C4-2B (cell line): Measurements from ENCODE around the gene PRPF31.
"Not testable (repeated sequence)": the region's sequence is repeated elsewhere in the genome, so short reads cannot be mapped to it uniquely, and the experiment has no call there.

Experiments
- H3K27ac ChIP-seq: fragments of 450-650 bp; 2 replicates; pipeline ENCODE4 v1.5.1; 2017
- ZFX ChIP-seq: fragments of 450-650 bp; IDR thresholded peaks from 2 replicates; pipeline ENCODE4 v1.6.1; 2017
- TF ChIP-seq, protein P1 (sequence below): fragments of 450-650 bp; conservative IDR thresholded peaks from 2 replicates; pipeline ENCODE4 v1.5.1; 2017; ENCODE audit warnings: mild to moderate bottlenecking

Gene PRPF31

DNA sequence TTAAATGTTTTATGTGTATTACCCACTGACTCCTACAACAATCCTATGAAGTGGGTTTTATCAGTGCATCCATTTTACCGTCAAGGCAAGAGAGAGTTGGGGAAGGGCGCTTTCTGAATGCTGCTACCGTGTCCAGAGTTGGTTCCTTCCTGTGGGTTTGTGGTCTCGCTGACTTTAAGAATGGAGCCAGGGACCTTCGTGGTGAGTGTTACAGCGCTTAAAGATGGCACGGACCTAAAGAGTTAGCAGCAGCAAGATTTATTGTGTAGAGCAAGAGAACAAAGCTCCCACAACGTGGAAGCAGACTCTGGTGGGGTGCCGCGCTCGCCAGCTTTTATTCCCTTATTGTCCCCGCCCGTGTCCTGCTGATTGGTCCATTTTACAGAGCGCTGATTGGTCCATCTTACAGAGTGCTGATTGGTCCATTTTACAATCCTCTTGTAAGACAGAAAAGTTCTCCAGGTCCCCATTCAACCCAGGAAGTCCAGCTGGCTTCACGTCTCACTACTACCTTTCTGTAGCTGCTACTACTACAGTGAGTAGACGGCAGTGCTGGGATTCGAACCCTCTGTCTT, 21.0 kb upstream of the PRPF31 start:
- no peak overlapping the region for H3K27ac ChIP-seq
- TF ChIP-seq ZFX: no peak
- TF ChIP-seq, protein P1, sequence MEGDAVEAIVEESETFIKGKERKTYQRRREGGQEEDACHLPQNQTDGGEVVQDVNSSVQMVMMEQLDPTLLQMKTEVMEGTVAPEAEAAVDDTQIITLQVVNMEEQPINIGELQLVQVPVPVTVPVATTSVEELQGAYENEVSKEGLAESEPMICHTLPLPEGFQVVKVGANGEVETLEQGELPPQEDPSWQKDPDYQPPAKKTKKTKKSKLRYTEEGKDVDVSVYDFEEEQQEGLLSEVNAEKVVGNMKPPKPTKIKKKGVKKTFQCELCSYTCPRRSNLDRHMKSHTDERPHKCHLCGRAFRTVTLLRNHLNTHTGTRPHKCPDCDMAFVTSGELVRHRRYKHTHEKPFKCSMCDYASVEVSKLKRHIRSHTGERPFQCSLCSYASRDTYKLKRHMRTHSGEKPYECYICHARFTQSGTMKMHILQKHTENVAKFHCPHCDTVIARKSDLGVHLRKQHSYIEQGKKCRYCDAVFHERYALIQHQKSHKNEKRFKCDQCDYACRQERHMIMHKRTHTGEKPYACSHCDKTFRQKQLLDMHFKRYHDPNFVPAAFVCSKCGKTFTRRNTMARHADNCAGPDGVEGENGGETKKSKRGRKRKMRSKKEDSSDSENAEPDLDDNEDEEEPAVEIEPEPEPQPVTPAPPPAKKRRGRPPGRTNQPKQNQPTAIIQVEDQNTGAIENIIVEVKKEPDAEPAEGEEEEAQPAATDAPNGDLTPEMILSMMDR: no peak

DNA sequence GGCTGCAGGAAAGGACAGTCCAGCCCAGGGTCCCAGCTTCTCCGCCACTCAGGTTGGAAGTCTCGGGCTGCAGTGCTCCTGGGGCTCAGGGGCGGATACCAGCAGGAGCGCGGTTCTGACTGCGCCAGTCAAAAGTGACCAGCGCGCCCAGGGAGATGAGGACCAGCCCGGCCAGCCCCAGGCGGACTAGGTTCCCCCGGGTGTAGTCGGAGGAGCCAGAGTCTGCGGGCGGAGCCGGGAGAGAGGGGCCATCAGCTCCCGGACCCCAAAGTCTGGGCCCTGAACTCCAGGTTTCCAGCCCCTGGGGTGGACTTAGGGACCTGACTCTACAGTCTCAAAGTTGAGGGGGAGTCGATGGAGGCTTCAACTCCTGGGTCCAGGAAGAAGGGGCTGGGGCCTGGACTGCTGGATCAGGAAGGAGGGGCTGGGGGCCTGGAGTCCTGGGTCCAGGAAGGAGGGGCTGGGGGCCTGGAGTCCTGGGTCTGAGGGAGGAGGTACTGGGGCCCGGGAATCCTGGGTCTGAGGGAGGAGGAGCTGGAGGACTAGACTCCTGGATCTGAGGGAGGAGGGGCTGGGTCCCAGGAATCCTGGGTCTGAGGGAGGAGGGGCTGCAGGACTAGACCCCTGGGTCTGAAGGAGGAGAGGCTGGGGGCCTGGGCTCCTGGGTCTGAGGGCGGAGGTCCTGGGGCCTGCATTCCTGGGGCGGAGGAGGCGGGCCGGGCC, 20.3 kb upstream of the PRPF31 start:
- H3K27ac ChIP-seq: no peak overlapping the region
- TF ChIP-seq, protein P1: no peak
- no peak for TF ChIP-seq ZFX

- H3K27ac ChIP-seq: not testable (repeated sequence)
Measured at GRCh38 chr19:54095859-54096616, 19.5 kb upstream of the PRPF31 start.

- TF ChIP-seq ZFX: no peak
- TF ChIP-seq, protein P1: no peak
- no peak overlapping the region for H3K27ac ChIP-seq
Measured at GRCh38 chr19:54096617-54097106, 18.9 kb upstream of the PRPF31 start.

GRCh38 chr19:54099190-54099902, 16.2 kb upstream of the PRPF31 start:
- TF ChIP-seq, protein P1: no peak
- no peak for TF ChIP-seq ZFX

DNA sequence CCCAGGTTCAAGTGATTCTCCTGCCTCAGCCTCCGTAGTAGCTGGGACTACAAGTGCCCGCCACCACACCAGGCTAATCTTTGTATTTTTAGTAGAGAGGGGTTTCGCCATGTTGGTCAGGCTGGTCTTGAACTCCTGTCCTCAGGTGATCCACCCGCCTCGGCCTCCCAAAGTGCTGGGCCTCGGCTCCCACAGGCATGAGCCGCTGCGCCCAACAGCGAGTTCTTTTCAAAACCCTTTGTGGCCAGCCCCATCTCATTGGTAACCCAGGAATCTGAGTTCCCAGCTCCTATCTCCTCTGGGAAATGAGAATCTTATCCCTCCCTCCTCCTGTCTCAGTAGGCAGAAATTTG, 15.7 kb upstream of the PRPF31 start:
- not testable (repeated sequence) for H3K27ac ChIP-seq

More at GRCh38 chr19:54099190-54099902, 16.2 kb upstream of the PRPF31 start:
- H3K27ac ChIP-seq: no peak overlapping the region

DNA sequence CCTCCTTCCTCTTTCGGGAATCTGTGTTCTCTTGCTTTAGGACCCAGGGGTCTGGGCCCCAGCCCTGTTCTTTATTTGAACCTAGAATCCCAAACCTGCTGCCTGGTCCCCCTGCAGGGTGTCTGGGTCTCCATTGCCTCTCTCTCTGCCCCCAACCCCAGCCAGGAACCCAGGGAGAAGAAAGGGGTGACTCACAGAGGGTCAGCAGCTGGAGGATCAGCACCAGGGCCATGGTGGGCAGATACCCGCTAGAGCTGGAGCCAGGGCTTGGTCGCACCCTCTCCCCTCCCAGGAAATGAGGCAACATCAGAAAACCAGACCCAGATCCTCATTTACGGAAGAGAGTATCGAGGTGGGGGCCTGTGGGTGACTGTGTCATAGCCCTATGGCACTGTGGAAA, 15.0 kb upstream of the PRPF31 start, which contains the start of gene OSCAR:
TSS of gene OSCAR (minus strand) at position 243 of the 400 bp plus-strand sequence. CDS start at position 232, 11 bp downstream.
- H3K27ac ChIP-seq: no peak within 1 kb of the TSS
- TF ChIP-seq, protein P1: no peak
- no peak for TF ChIP-seq ZFX
